Measurements from ENCODE around the gene ADGRL4.

DNA sequence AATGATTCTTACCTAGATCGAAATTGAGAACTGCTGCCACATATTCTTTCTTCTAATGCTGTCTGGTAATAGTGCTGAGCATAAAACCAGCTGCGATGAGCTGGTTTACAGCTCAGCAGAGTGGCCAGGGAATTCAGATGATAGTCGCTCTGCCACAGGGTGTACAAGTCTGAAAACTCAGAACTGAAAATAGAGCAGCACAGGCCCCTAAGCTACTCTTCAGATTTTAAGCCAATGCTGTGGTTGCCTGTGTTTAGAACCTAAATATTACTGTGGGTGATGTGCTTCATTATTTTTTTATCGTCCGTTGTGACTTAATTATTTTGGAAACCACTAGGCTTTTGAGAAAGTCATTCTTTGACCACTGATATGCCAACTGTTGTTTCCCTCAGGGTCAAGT, 152.0 kb downstream of the ADGRL4 start:
- TF ChIP-seq GATA2 (IDR thresholded peaks at IDR 0.05; ENCODE audit: low read depth, low read length) (no peak), GATA3 (IDR thresholded peaks at IDR 0.05; ENCODE audit: low read depth, low read length) (no peak)
